WERI-Rb-1 (cell line): Measurements from ENCODE around the gene LTBR.

Experiments
- DNase-seq: peaks from one replicate; pipeline ENCODE4 v3.0.0-alpha.2; 2020
- H3K27ac ChIP-seq: fragments of 250-450 bp; sonication (Bioruptor Pico); 2 replicates; pipeline ENCODE4 v1.5.1; 2020; ENCODE audit warnings: mild to moderate bottlenecking, moderate library complexity
- H3K27me3 ChIP-seq: fragments of 250-450 bp; sonication (Bioruptor Pico); 2 replicates; pipeline ENCODE4 v1.5.1; 2021; ENCODE audit warnings: mild to moderate bottlenecking, low read depth, moderate library complexity; ENCODE audit not compliant: insufficient read depth, severe bottlenecking
- H3K36me3 ChIP-seq: fragments of 250-450 bp; sonication (Bioruptor Pico); 2 replicates; pipeline ENCODE4 v1.5.1; 2020; ENCODE audit warnings: mild to moderate bottlenecking, moderate library complexity
- H3K4me3 ChIP-seq: 2 replicates; pipeline ENCODE4 v1.5.1; 2011; ENCODE audit warnings: low read depth, mild to moderate bottlenecking, control low read depth, low read length
- H3K9me3 ChIP-seq: fragments of 250-450 bp; sonication (Bioruptor Pico); 2 replicates; pipeline ENCODE4 v1.5.1; 2021; ENCODE audit warnings: mild to moderate bottlenecking, moderate library complexity; ENCODE audit not compliant: severe bottlenecking
- CTCF ChIP-seq: IDR thresholded peaks from 2 replicates; pipeline ENCODE4 v1.5.1; 2011; ENCODE audit warnings: low read depth, mild to moderate bottlenecking, control low read depth, inconsistent platforms, low read length

The LTBR gene

DNA sequence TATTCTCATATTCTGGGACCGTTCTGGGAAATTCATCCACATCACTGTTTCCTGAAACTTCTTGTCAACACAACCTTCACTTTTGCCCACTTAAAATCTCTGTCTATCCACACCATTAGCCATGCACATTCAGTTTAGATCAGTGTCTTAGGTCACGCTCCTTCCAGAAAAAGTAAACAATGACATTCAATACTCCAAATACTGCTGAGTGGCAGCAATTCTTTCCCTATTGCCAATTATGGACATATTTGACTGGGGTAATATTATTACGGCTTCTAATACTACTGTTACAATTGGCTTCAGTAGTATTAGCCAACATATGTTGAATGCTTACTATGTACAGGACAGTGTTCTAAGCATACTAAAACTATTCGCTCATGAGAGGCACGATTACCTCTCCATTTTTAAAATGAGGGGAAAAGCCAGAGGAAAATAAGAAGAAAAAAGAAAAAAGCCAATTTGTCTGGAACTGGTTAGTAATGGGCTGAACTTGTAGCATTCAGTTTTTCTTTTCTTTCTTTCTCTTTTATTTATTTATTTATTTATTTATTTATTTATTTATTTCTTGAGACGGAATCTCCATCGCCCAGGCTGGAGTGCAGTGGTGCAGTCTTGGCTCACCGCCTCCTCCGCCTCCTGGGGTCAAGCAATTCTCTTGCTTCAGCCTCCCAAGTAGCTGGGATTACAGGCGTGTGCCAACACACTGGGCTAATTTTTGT, 23.4 kb downstream of the LTBR start:
- Histone ChIP-seq H3K27me3 (no peaks in the 10 kb centered on the region), H3K9me3 (no peaks in the 10 kb centered on the region), H3K36me3 (no peaks in the 10 kb centered on the region), H3K27ac (no peak overlapping the region), H3K4me3 (no peak overlapping the region)
- no peak for DNase-seq
- no peak for TF ChIP-seq CTCF

GRCh38 chr12:6416596-6416995, 32.6 kb downstream of the LTBR start:
- Histone ChIP-seq H3K36me3 (no peaks in the 10 kb centered on the region), H3K27ac (no peak overlapping the region), H3K4me3 (no peak overlapping the region), H3K27me3 (no peaks in the 10 kb centered on the region), H3K9me3 (no peaks in the 10 kb centered on the region)
- no peak for TF ChIP-seq CTCF
- no peak for DNase-seq

DNA sequence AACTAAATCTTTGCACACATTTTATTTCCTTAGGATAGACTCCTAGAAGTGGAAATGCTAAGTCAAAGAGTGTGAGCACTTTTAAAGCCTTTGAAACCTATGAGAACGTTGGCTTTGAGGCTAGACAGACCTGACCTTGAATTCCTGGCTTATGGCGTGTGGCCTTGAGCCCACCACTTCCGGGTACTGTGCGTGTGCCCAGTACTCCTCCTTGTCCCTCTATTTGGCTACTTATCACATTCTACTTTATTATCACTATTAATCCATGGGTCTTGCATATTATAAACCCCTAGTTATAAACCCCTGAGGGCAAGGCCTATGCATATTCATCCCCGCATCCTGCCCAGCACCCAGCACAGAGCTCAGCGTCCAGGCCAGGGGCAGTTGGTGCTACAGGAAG, 34.8 kb downstream of the LTBR start:
- no peaks in the 10 kb centered on the region for H3K27me3 ChIP-seq
- no peak overlapping the region for H3K4me3 ChIP-seq
- no peak overlapping the region for H3K27ac ChIP-seq
- TF ChIP-seq CTCF, result no peak
- DNase-seq, result no peak
- no peaks in the 10 kb centered on the region for H3K9me3 ChIP-seq
- no peaks in the 10 kb centered on the region for H3K36me3 ChIP-seq

- Histone ChIP-seq H3K27me3 (no peaks in the 10 kb centered on the region), H3K9me3 (no peaks in the 10 kb centered on the region), H3K27ac (no peak overlapping the region), H3K36me3 (no peaks in the 10 kb centered on the region), H3K4me3 (no peak overlapping the region)
- no peak for DNase-seq
- TF ChIP-seq CTCF, result no peak
Measured at GRCh38 chr12:6420364-6420763, 36.4 kb downstream of the LTBR start.

GRCh38 chr12:6423267-6424007, 39.5 kb downstream of the LTBR start:
- peak; percentile 85 for TF ChIP-seq CTCF
- no peaks in the 10 kb centered on the region for H3K9me3 ChIP-seq
- peak; percentile 80 for DNase-seq
- no peak overlapping the region for H3K4me3 ChIP-seq
- no peaks in the 10 kb centered on the region for H3K27me3 ChIP-seq
- no peaks in the 10 kb centered on the region for H3K36me3 ChIP-seq
- no peak overlapping the region for H3K27ac ChIP-seq

- Histone ChIP-seq H3K27me3 (no peaks in the 10 kb centered on the region), H3K4me3 (no peak overlapping the region), H3K9me3 (no peaks in the 10 kb centered on the region), H3K36me3 (no peaks in the 10 kb centered on the region), H3K27ac (no peak overlapping the region)
- DNase-seq, result no peak
- no peak for TF ChIP-seq CTCF
Measured at GRCh38 chr12:6424008-6424347, 40.0 kb downstream of the LTBR start.
